Ascending aorta (tissue), 2 donors: ENCODE measurements around the gene NCOA6. TPM values are rescaled to one million over a fixed set of nuclear protein-coding genes. Genes with fewer than 3 reads are reported as not detected.

Source experiments
- DNase-seq, 2 donors: peaks; one replicate each; pipeline ENCODE4 v3.0.0-alpha.2; 2019; ENCODE audit warnings: low spot score in 2 of 2
- H3K27ac ChIP-seq, 2 donors: fragments of 200-600 bp; sonication (generic); one replicate each; pipeline ENCODE4 v1.5.1; 2016 to 2017; ENCODE audit warnings: mild to moderate bottlenecking in 1 of 2
- H3K27me3 ChIP-seq: fragments of 200-600 bp; sonication (generic); one replicate; pipeline ENCODE4 v1.5.1; 2017
- H3K36me3 ChIP-seq, 2 donors: fragments of 200-600 bp; sonication (generic); one replicate each; pipeline ENCODE4 v1.5.1; 2016
- H3K4me1 ChIP-seq, 2 donors: fragments of 200-600 bp; sonication (generic); one replicate each; pipeline ENCODE4 v1.5.1; 2016 to 2017; ENCODE audit warnings: mild to moderate bottlenecking in 1 of 2
- H3K4me3 ChIP-seq, 2 donors: fragments of 200-600 bp; sonication (generic); one replicate each; pipeline ENCODE4 v1.5.1; 2016 to 2017; ENCODE audit warnings: mild to moderate bottlenecking in 1 of 2
- H3K9me3 ChIP-seq, 2 donors: fragments of 200-600 bp; sonication (generic); one replicate each; pipeline ENCODE4 v1.5.1; 2016
- CTCF ChIP-seq, 3 experiments: fragments of 200-600 bp in 2 of 3; fragments of 450-650 bp in 1 of 3; sonication (generic) in 2 of 3; IDR thresholded peaks; one replicate each; pipeline ENCODE4 v1.5.1; 2016 to 2019; ENCODE audit warnings: antibody characterized with exemption in 3 of 3, mild to moderate bottlenecking in 1 of 3, moderate library complexity in 1 of 3
- intact Hi-C: fragments of 100-400 bp; cut with DNase I; formaldehyde crosslinking; loops from one replicate; pipeline ENCODE4 v1.15.1; 2023
- total RNA-seq: library from RNA; depleted of rRNA; stranded (reverse); fragments of >200 nt; gene quantifications from one replicate; pipeline ENCODE4 v1.1.0, GENCODE V29; 2016

Gene NCOA6
- total RNA-seq, 1 donor from 2014 or later: 21.6 TPM

GRCh38 chr20:34772437-34772836 is 53.0 kb downstream of the NCOA6 start:
- no peak for TF ChIP-seq CTCF (IDR thresholded peaks at IDR 0.05)
- H3K9me3 ChIP-seq: no peaks in the 10 kb centered on the region
- H3K27ac ChIP-seq: no peak overlapping the region
- intact Hi-C loops: no loop called here
- DNase-seq: no peak
- H3K4me1 ChIP-seq: no peaks in the 10 kb centered on the region
- H3K4me3 ChIP-seq: no peak overlapping the region
- H3K27me3 ChIP-seq: no peaks in the 10 kb centered on the region
- peaks cover 42 to 67% of the 10 kb centered on the region in 2 donors for H3K36me3 ChIP-seq

GRCh38 chr20:34771680-34772081 is 53.8 kb downstream of the NCOA6 start:
- TF ChIP-seq CTCF (IDR thresholded peaks at IDR 0.05): no peak
- H3K4me3 ChIP-seq: no peak overlapping the region
- intact Hi-C loops: no loop called here
- DNase-seq: no peak
- H3K27me3 ChIP-seq: no peaks in the 10 kb centered on the region
- H3K9me3 ChIP-seq: no peaks in the 10 kb centered on the region
- H3K4me1 ChIP-seq: no peaks in the 10 kb centered on the region
- peaks cover 50 to 70% of the 10 kb centered on the region in 2 donors for H3K36me3 ChIP-seq
- no peak overlapping the region for H3K27ac ChIP-seq

GRCh38 chr20:34768096-34768495 is 57.4 kb downstream of the NCOA6 start:
- intact Hi-C loops: loop anchor here (10.0 kb wide), 1 partner anchor 453 kb away; no protein-coding TSS in a partner anchor
- no peak for TF ChIP-seq CTCF (IDR thresholded peaks at IDR 0.05)
- no peak for DNase-seq
- H3K9me3 ChIP-seq: no peaks in the 10 kb centered on the region
- no peaks in the 10 kb centered on the region for H3K4me1 ChIP-seq
- H3K4me3 ChIP-seq: no peak overlapping the region
- H3K36me3 ChIP-seq: peaks cover 47 to 67% of the 10 kb centered on the region in 2 donors
- no peak overlapping the region for H3K27ac ChIP-seq
- H3K27me3 ChIP-seq: no peaks in the 10 kb centered on the region

GRCh38 chr20:34762031-34762555 is 63.4 kb downstream of the NCOA6 start:
- H3K4me1 ChIP-seq: no peaks in the 10 kb centered on the region
- no peaks in the 10 kb centered on the region for H3K27me3 ChIP-seq
- intact Hi-C loops: loop anchor here (10.0 kb wide), 1 partner anchor 447 kb away; no protein-coding TSS in a partner anchor
- no peak overlapping the region for H3K27ac ChIP-seq
- TF ChIP-seq CTCF (IDR thresholded peaks at IDR 0.05): no peak
- H3K9me3 ChIP-seq: no peaks in the 10 kb centered on the region
- H3K36me3 ChIP-seq: peaks cover 53 to 71% of the 10 kb centered on the region in 2 donors
- no peak overlapping the region for H3K4me3 ChIP-seq
- no peak for DNase-seq

GRCh38 chr20:34755367-34755766 is 70.1 kb downstream of the NCOA6 start:
- intact Hi-C loops: no loop called here
- Histone ChIP-seq H3K9me3 (no peaks in the 10 kb centered on the region), H3K36me3 (peaks cover 43 to 87% of the 10 kb centered on the region in 2 donors), H3K27ac (no peak overlapping the region), H3K4me1 (no peaks in the 10 kb centered on the region), H3K4me3 (no peak overlapping the region), H3K27me3 (no peaks in the 10 kb centered on the region)
- no peak for TF ChIP-seq CTCF (IDR thresholded peaks at IDR 0.05)
- no peak for DNase-seq

GRCh38 chr20:34754611-34755010 is 70.8 kb downstream of the NCOA6 start:
- H3K27ac ChIP-seq: no peak overlapping the region
- H3K36me3 ChIP-seq: peaks cover 50 to 87% of the 10 kb centered on the region in 2 donors
- no peak for TF ChIP-seq CTCF (IDR thresholded peaks at IDR 0.05)
- no peaks in the 10 kb centered on the region for H3K27me3 ChIP-seq
- H3K9me3 ChIP-seq: no peaks in the 10 kb centered on the region
- no peak overlapping the region for H3K4me3 ChIP-seq
- intact Hi-C loops: no loop called here
- DNase-seq: no peak
- no peaks in the 10 kb centered on the region for H3K4me1 ChIP-seq
